ENCODE results near the gene MDFIC.

MDFIC gene

DNA sequence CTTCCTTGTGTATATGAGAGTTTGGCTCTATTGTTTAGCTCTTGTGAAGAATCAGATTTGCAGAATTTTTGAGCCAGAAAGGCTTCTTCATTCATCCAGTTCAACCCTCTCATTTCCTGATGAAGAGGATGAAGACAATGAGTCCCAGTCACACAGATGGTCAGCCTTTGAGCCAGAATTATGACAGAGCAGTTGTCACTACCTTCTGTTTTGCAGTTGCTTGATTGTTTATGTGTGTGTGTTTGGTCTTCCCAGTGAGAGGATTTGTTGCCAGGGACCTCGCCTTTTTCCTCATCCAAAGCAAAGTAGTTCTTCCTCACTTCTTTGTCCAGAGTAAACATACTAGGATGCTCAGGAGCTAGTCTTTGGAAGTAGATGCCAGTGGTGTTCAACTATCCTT lies 15.6 kb downstream of the MDFIC start:
- DNase-seq, result no peak
- Histone ChIP-seq H2BK12ac (ENCODE audit: low read length) (no peak overlapping the region), H3K23ac (ENCODE audit: low read length) (no peak overlapping the region), H3K9me3 (ENCODE audit: insufficient read depth, low read depth, low read length) (no peaks in the 10 kb centered on the region), H2AK5ac (ENCODE audit: low read length) (no peak overlapping the region), H3K4me3 (ENCODE audit: low read depth, low read length) (no peak overlapping the region), H4K8ac (ENCODE audit: low read depth, low read length) (no peak overlapping the region), H3K27me3 (ENCODE audit: insufficient read depth, low read length) (no peaks in the 10 kb centered on the region), H2BK5ac (ENCODE audit: low read depth, low read length, poor library complexity) (no peak overlapping the region), H3K9ac (ENCODE audit: low read length) (no peak overlapping the region), H3K79me1 (ENCODE audit: low read length) (no peaks in the 10 kb centered on the region), H3K27ac (ENCODE audit: low read depth, low read length) (no peak overlapping the region), H3K4me1 (ENCODE audit: control insufficient read depth in 1 of 2, insufficient read depth in 2 of 2, low read length in 2 of 2) (no peaks in the 10 kb centered on the region), H3K4me2 (ENCODE audit: low read length) (no peak overlapping the region), H2AFZ (ENCODE audit: insufficient read depth, low read length, poor library complexity) (no peak overlapping the region), H3K18ac (ENCODE audit: low read length) (no peak overlapping the region), H4K12ac (ENCODE audit: low read depth, low read length) (no peak overlapping the region), H2BK120ac (ENCODE audit: insufficient read depth, low read length, poor library complexity) (no peak overlapping the region), H4K91ac (ENCODE audit: low read depth, low read length) (no peak overlapping the region), H3K14ac (ENCODE audit: low read length) (no peak overlapping the region), H3K4ac (ENCODE audit: low read depth, low read length) (no peak overlapping the region), H3K36me3 (ENCODE audit: control insufficient read depth in 1 of 2, insufficient read depth in 2 of 2, low read length in 2 of 2) (no peaks in the 10 kb centered on the region), H3K79me2 (ENCODE audit: control insufficient read depth, insufficient read depth, low read length, poor library complexity) (no peaks in the 10 kb centered on the region)
- WGBS (ENCODE audit: extremely low coverage, insufficient coverage, insufficient read length), result no CpG with 5 or more reads among the region's 1 CpG

DNA sequence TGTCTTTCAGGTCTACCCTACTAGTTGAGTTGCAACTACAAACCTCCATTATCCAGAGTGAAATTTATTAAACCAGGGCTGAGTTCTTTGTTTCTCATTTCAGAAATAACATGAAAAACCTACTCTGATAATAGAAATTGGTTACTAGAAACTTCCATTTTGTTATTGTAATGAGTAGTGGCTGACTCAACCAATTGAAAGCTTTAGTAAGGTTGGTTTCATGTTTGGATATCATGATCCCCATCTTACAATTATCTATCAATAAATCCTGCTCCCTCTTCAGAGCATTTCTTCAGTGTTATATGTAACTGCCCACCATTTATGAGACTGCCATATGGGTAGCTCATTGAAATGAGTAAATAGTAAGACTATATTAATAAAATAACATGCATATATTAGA lies 16.9 kb downstream of the MDFIC start:
- H3K79me1 ChIP-seq (ENCODE audit: low read length), result no peaks in the 10 kb centered on the region
- H2AFZ ChIP-seq (ENCODE audit: insufficient read depth, low read length, poor library complexity), result no peak overlapping the region
- H2AK5ac ChIP-seq (ENCODE audit: low read length), result no peak overlapping the region
- H4K12ac ChIP-seq (ENCODE audit: low read depth, low read length), result no peak overlapping the region
- no peak overlapping the region for H3K14ac ChIP-seq (ENCODE audit: low read length)
- DNase-seq, result no peak
- H3K4me1 ChIP-seq (ENCODE audit: control insufficient read depth in 1 of 2, insufficient read depth in 2 of 2, low read length in 2 of 2), result no peaks in the 10 kb centered on the region
- no peak overlapping the region for H3K4me2 ChIP-seq (ENCODE audit: low read length)
- no peak overlapping the region for H3K18ac ChIP-seq (ENCODE audit: low read length)
- H2BK12ac ChIP-seq (ENCODE audit: low read length), result no peak overlapping the region
- no peak overlapping the region for H3K27ac ChIP-seq (ENCODE audit: low read depth, low read length)
- no peaks in the 10 kb centered on the region for H3K36me3 ChIP-seq (ENCODE audit: control insufficient read depth in 1 of 2, insufficient read depth in 2 of 2, low read length in 2 of 2)
- no peaks in the 10 kb centered on the region for H3K9me3 ChIP-seq (ENCODE audit: insufficient read depth, low read depth, low read length)
- no peak overlapping the region for H3K4ac ChIP-seq (ENCODE audit: low read depth, low read length)
- H3K23ac ChIP-seq (ENCODE audit: low read length), result no peak overlapping the region
- no peak overlapping the region for H3K4me3 ChIP-seq (ENCODE audit: low read depth, low read length)
- no peak overlapping the region for H4K8ac ChIP-seq (ENCODE audit: low read depth, low read length)
- H3K79me2 ChIP-seq (ENCODE audit: control insufficient read depth, insufficient read depth, low read length, poor library complexity), result no peaks in the 10 kb centered on the region
- H3K9ac ChIP-seq (ENCODE audit: low read length), result no peak overlapping the region
- H2BK120ac ChIP-seq (ENCODE audit: insufficient read depth, low read length, poor library complexity), result no peak overlapping the region
- no peak overlapping the region for H4K91ac ChIP-seq (ENCODE audit: low read depth, low read length)
- H2BK5ac ChIP-seq (ENCODE audit: low read depth, low read length, poor library complexity), result no peak overlapping the region
- H3K27me3 ChIP-seq (ENCODE audit: insufficient read depth, low read length), result no peaks in the 10 kb centered on the region

GRCh38 chr7:114939484-114940097 lies 17.7 kb downstream of the MDFIC start:
- Histone ChIP-seq H3K9ac (ENCODE audit: low read length) (no peak overlapping the region), H3K4ac (ENCODE audit: low read depth, low read length) (no peak overlapping the region), H3K36me3 (ENCODE audit: control insufficient read depth in 1 of 2, insufficient read depth in 2 of 2, low read length in 2 of 2) (peaks cover 0 to 1% of the 10 kb centered on the region in 2 experiments), H3K4me2 (ENCODE audit: low read length) (no peak overlapping the region), H2AFZ (ENCODE audit: insufficient read depth, low read length, poor library complexity) (no peak overlapping the region), H2AK5ac (ENCODE audit: low read length) (no peak overlapping the region), H2BK12ac (ENCODE audit: low read length) (no peak overlapping the region), H3K4me3 (ENCODE audit: low read depth, low read length) (no peak overlapping the region), H3K27me3 (ENCODE audit: insufficient read depth, low read length) (no peaks in the 10 kb centered on the region), H3K79me2 (ENCODE audit: control insufficient read depth, insufficient read depth, low read length, poor library complexity) (no peaks in the 10 kb centered on the region), H3K4me1 (ENCODE audit: control insufficient read depth in 1 of 2, insufficient read depth in 2 of 2, low read length in 2 of 2) (no peaks in the 10 kb centered on the region), H3K79me1 (ENCODE audit: low read length) (no peaks in the 10 kb centered on the region), H4K91ac (ENCODE audit: low read depth, low read length) (no peak overlapping the region), H3K27ac (ENCODE audit: low read depth, low read length) (no peak overlapping the region), H2BK120ac (ENCODE audit: insufficient read depth, low read length, poor library complexity) (no peak overlapping the region), H3K14ac (ENCODE audit: low read length) (no peak overlapping the region), H3K9me3 (ENCODE audit: insufficient read depth, low read depth, low read length) (no peaks in the 10 kb centered on the region), H4K12ac (ENCODE audit: low read depth, low read length) (no peak overlapping the region), H3K18ac (ENCODE audit: low read length) (no peak overlapping the region), H4K8ac (ENCODE audit: low read depth, low read length) (no peak overlapping the region), H3K23ac (ENCODE audit: low read length) (no peak overlapping the region), H2BK5ac (ENCODE audit: low read depth, low read length, poor library complexity) (no peak overlapping the region)
- no CpG with 5 or more reads among the region's 3 CpGs for WGBS (ENCODE audit: extremely low coverage, insufficient coverage, insufficient read length)
- no peak for DNase-seq

DNA sequence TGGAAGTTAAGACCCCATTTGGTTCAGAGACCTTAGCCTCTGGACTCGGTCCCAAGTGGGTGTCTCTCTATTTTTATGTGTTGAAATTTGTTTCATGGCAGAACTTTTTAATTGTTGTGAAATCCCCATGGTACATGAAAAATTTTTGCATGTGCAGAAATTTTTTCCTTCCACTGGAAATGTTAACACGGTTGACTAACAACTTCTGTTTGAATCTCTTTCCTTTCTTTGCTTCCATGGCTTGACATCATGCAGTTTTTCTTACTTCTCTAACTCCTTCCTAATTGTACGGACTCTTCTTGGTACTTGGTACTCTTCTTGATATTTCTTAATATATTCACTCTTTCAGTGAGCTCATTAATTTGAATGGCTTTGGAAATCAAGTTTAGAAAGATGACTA lies 18.3 kb downstream of the MDFIC start:
- Histone ChIP-seq H2BK12ac (ENCODE audit: low read length) (no peak overlapping the region), H2AK5ac (ENCODE audit: low read length) (no peak overlapping the region), H4K8ac (ENCODE audit: low read depth, low read length) (no peak overlapping the region), H3K9ac (ENCODE audit: low read length) (no peak overlapping the region), H3K27ac (ENCODE audit: low read depth, low read length) (no peak overlapping the region), H3K23ac (ENCODE audit: low read length) (no peak overlapping the region), H3K79me1 (ENCODE audit: low read length) (no peaks in the 10 kb centered on the region), H3K18ac (ENCODE audit: low read length) (no peak overlapping the region), H3K27me3 (ENCODE audit: insufficient read depth, low read length) (no peaks in the 10 kb centered on the region), H3K4me2 (ENCODE audit: low read length) (no peak overlapping the region), H4K91ac (ENCODE audit: low read depth, low read length) (no peak overlapping the region), H3K4ac (ENCODE audit: low read depth, low read length) (no peak overlapping the region), H3K14ac (ENCODE audit: low read length) (no peak overlapping the region), H3K4me1 (ENCODE audit: control insufficient read depth in 1 of 2, insufficient read depth in 2 of 2, low read length in 2 of 2) (no peaks in the 10 kb centered on the region), H2BK5ac (ENCODE audit: low read depth, low read length, poor library complexity) (no peak overlapping the region), H3K79me2 (ENCODE audit: control insufficient read depth, insufficient read depth, low read length, poor library complexity) (no peaks in the 10 kb centered on the region), H3K36me3 (ENCODE audit: control insufficient read depth in 1 of 2, insufficient read depth in 2 of 2, low read length in 2 of 2) (peaks cover 2 to 4% of the 10 kb centered on the region in 2 experiments), H4K12ac (ENCODE audit: low read depth, low read length) (no peak overlapping the region), H2AFZ (ENCODE audit: insufficient read depth, low read length, poor library complexity) (no peak overlapping the region), H2BK120ac (ENCODE audit: insufficient read depth, low read length, poor library complexity) (no peak overlapping the region), H3K4me3 (ENCODE audit: low read depth, low read length) (no peak overlapping the region), H3K9me3 (ENCODE audit: insufficient read depth, low read depth, low read length) (no peaks in the 10 kb centered on the region)
- no peak for DNase-seq
- WGBS (ENCODE audit: extremely low coverage, insufficient coverage, insufficient read length), result no CpG with 5 or more reads among the region's 3 CpGs

All from trophoblast cell (in vitro differentiated cells and primary cell).